ENCODE data around the gene ATXN1. TPM values are rescaled to one million over a fixed set of nuclear protein-coding genes. Genes with fewer than 3 reads are reported as not detected.
A peak's percentile ranks its signal among the peaks of the same experiment; 100 is the strongest.

The ATXN1 gene
- total and polyA plus RNA-seq, 2 of the 13 experiments (the other 11 are each of a cell fraction or from before 2014, with no cell fraction given) = 20.7 to 39.5 TPM

- TF ChIP-seq AHDC1 (CRISPR knock-in tag; IDR thresholded peaks at IDR 0.05; ENCODE audit: borderline replicate concordance) (peak; percentile 43; the same call in 1 of the 2 replicates), RELA (CRISPR knock-in tag; IDR thresholded peaks at IDR 0.05) (no peak), FOXA1 (IDR thresholded peaks at IDR 0.05) (no peak), FOXA1 (CRISPR knock-in tag; IDR thresholded peaks at IDR 0.05) (0 out of 2 replicates have a peak, but pooled peaks have one; percentile 27), FOXA3 (CRISPR knock-in tag; IDR thresholded peaks at IDR 0.05) (peak; percentile 64; the same call in 1 of the 2 replicates), ZNF660 (CRISPR knock-in tag; IDR thresholded peaks at IDR 0.05; ENCODE audit: borderline replicate concordance, low read depth) (no peak), ZNF253 (CRISPR knock-in tag; IDR thresholded peaks at IDR 0.05; ENCODE audit: borderline replicate concordance) (no peak), ZNF75D (CRISPR knock-in tag; IDR thresholded peaks at IDR 0.05; ENCODE audit: borderline replicate concordance) (no peak), MEIS2 (CRISPR knock-in tag; IDR thresholded peaks at IDR 0.05) (no peak), ZMAT3 (CRISPR knock-in tag; conservative IDR thresholded peaks at IDR 0.05) (no peak), PBX3 (CRISPR knock-in tag; IDR thresholded peaks at IDR 0.05; ENCODE audit: borderline replicate concordance) (no peak), ZBTB2 (CRISPR knock-in tag; IDR thresholded peaks at IDR 0.05; ENCODE audit: low read depth) (no peak), HNF4A (CRISPR knock-in tag; IDR thresholded peaks at IDR 0.05) (peak; percentile 40), ZBTB4 (CRISPR knock-in tag; IDR thresholded peaks at IDR 0.05; ENCODE audit: borderline replicate concordance) (no peak), ZBTB3 (CRISPR knock-in tag; IDR thresholded peaks at IDR 0.05; ENCODE audit: borderline replicate concordance, low read depth) (no peak), ATF6 (CRISPR knock-in tag; conservative IDR thresholded peaks at IDR 0.05) (no peak), TCF7 (IDR thresholded peaks at IDR 0.05; ENCODE audit: low read depth) (no peak)
These were observed 84.9 kb downstream of the ATXN1 start (continued) for GRCh38 chr6:16676376-16676775.
